Measurements from ENCODE around the gene WDFY2.
"Not testable (repeated sequence)": the region's sequence is repeated elsewhere in the genome, so short reads cannot be mapped to it uniquely, and the experiment has no call there.

DNA sequence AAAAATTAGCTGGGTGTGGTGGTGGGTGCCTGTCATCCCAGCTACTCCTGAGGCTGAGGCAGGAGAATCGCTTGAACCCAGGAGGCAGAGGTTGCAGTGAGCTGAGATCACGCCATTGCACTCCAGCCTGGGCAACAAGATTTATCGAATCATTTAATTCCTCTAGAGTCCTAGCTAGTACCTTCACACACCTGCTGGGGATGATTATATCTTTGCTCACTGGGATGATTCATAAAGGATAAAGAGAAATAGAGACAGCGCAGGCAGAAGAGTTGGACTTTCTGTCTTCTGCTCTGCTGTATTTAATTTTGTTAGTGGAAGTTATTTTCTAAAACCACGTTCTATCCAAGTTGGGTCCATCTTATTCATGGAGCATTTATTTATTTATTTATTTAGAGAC lies 56.4 kb downstream of the WDFY2 start:
- TF ChIP-seq, protein P1, sequence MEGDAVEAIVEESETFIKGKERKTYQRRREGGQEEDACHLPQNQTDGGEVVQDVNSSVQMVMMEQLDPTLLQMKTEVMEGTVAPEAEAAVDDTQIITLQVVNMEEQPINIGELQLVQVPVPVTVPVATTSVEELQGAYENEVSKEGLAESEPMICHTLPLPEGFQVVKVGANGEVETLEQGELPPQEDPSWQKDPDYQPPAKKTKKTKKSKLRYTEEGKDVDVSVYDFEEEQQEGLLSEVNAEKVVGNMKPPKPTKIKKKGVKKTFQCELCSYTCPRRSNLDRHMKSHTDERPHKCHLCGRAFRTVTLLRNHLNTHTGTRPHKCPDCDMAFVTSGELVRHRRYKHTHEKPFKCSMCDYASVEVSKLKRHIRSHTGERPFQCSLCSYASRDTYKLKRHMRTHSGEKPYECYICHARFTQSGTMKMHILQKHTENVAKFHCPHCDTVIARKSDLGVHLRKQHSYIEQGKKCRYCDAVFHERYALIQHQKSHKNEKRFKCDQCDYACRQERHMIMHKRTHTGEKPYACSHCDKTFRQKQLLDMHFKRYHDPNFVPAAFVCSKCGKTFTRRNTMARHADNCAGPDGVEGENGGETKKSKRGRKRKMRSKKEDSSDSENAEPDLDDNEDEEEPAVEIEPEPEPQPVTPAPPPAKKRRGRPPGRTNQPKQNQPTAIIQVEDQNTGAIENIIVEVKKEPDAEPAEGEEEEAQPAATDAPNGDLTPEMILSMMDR (IDR thresholded peaks at IDR 0.05) = not testable (repeated sequence)
- not testable (repeated sequence) for TF ChIP-seq POLR2A (IDR thresholded peaks at IDR 0.05)

Data from body of pancreas (tissue), 4 donors.